H1 (cell line): Measurements from ENCODE around the gene SYNJ2. TPM values are rescaled to one million over a fixed set of nuclear protein-coding genes. Genes with fewer than 3 reads are reported as not detected.

Source experiments
- CTCF ChIA-PET: fragments of 300-600 bp; sonication (Branson Sonifier 250); formaldehyde crosslinking; loops from one replicate; lab custom pipeline; 2021; ENCODE audit not compliant: partially characterized antibody; lab: Charles Lee
- POLR2A ChIA-PET: fragments of 300-600 bp; sonication (Branson Sonifier 250); formaldehyde crosslinking; loops from one replicate; lab custom pipeline; 2021; ENCODE audit warnings: inconsistent platforms; ENCODE audit not compliant: partially characterized antibody; lab: Charles Lee
- DNase-seq, 2 experiments: peaks; one replicate each; pipeline versions ENCODE4 v3.0.0 to v3.0.0-alpha.2; 2010 to 2022; ENCODE audit warnings: low spot score in 2 of 2, low read depth in 1 of 2, mixed read lengths in 1 of 2
- FAIRE-seq: peaks from 2 replicates; lab custom pipeline; 2011; peaks lifted over from hg19 to GRCh38; lab: Jason Lieb, UNC
- H2AFZ ChIP-seq: 2 replicates; pipeline ENCODE4 v1.8.1; 2012; ENCODE audit warnings: low read length, inconsistent platforms
- H2AK5ac ChIP-seq: 2 replicates; pipeline ENCODE4 v1.6.1; 2013; ENCODE audit warnings: low read depth, low read length
- H2BK120ac ChIP-seq: replicated peaks from 2 replicates; pipeline ENCODE3; 2013; ENCODE audit warnings: low read depth, low read length, inconsistent platforms
- H2BK12ac ChIP-seq: 2 replicates; pipeline ENCODE4 v1.6.1; 2013; ENCODE audit warnings: low read depth, low read length
- H2BK15ac ChIP-seq: 2 replicates; pipeline ENCODE4 v1.6.1; 2013; ENCODE audit warnings: low read length
- H2BK20ac ChIP-seq: 2 replicates; pipeline ENCODE4 v1.6.1; 2013; ENCODE audit warnings: low read length
- H2BK5ac ChIP-seq: 2 replicates; pipeline ENCODE4 v1.6.1; 2013; ENCODE audit warnings: low read depth, low read length
- H3K14ac ChIP-seq: 2 replicates; pipeline ENCODE4 v1.6.1; 2013; ENCODE audit warnings: inconsistent platforms; ENCODE audit not compliant: insufficient read length
- H3K18ac ChIP-seq: 2 replicates; pipeline ENCODE4 v1.6.1; 2013; ENCODE audit warnings: low read length; ENCODE audit errors: extremely low read depth
- H3K23ac ChIP-seq: 2 replicates; pipeline ENCODE4 v1.6.1; 2013; ENCODE audit warnings: inconsistent platforms; ENCODE audit not compliant: insufficient read length
- H3K23me2 ChIP-seq: 2 replicates; pipeline ENCODE4 v1.6.1; 2013; ENCODE audit warnings: low read depth, low read length
- H3K27ac ChIP-seq: 2 replicates; pipeline ENCODE4 v1.6.1; 2011; ENCODE audit warnings: low read depth, low read length, inconsistent platforms
- H3K27me3 ChIP-seq, 4 experiments: replicated peaks in 1 of 4; 1 replicate in 1 of 4; 2 replicates in 3 of 4; pipeline versions ENCODE4 v1.6.1 to v1.8.1; 2011 to 2013; ENCODE audit warnings: low read length in 3 of 4, mild to moderate bottlenecking in 3 of 4, inconsistent platforms in 2 of 4, mixed read lengths in 2 of 4, moderate library complexity in 1 of 4; ENCODE audit not compliant: control insufficient read depth in 3 of 4, insufficient read depth in 3 of 4; ENCODE audit errors: extremely low read depth in 1 of 4
- H3K36me3 ChIP-seq, 4 experiments: 2 replicates each; pipeline versions ENCODE4 v1.6.1 to v1.8.1; 2011 to 2013; ENCODE audit warnings: mild to moderate bottlenecking in 4 of 4, low read length in 3 of 4, moderate library complexity in 2 of 4, control low read depth in 1 of 4, inconsistent platforms in 1 of 4; ENCODE audit not compliant: insufficient read depth in 4 of 4, control insufficient read depth in 2 of 4
- H3K4ac ChIP-seq: replicated peaks from 2 replicates; pipeline ENCODE3; 2013; ENCODE audit warnings: low read length, low read depth, mixed read lengths, inconsistent platforms; ENCODE audit not compliant: insufficient read length
- H3K4me1 ChIP-seq, 4 experiments: replicated peaks in 1 of 4; 1 replicate in 1 of 4; 2 replicates in 3 of 4; pipeline versions ENCODE4 v1.6.1 to v1.8.1; 2011 to 2013; ENCODE audit warnings: low read length in 3 of 4, inconsistent platforms in 2 of 4, mixed read lengths in 1 of 4; ENCODE audit not compliant: insufficient read depth in 4 of 4, control insufficient read depth in 3 of 4
- H3K4me2 ChIP-seq, 2 experiments: 2 replicates each; pipeline versions ENCODE4 v1.6.1 to v1.8.1; 2011 to 2013; ENCODE audit warnings: low read depth in 2 of 2, low read length in 2 of 2, control low read depth in 1 of 2, inconsistent platforms in 1 of 2, mild to moderate bottlenecking in 1 of 2; ENCODE audit not compliant: insufficient read depth in 1 of 2
- H3K4me3 ChIP-seq, 4 experiments: fragments of 200-600, 300-600 bp in 1 of 4; sonication (generic), shearing (Covaris generic), sonication (Bioruptor Twin) in 1 of 4; 2 replicates each; pipeline versions ENCODE4 v1.5.1 to v1.8.1; 2011 to 2016; ENCODE audit warnings: low read length in 4 of 4, low read depth in 3 of 4, control low read depth in 2 of 4, inconsistent platforms in 2 of 4, mild to moderate bottlenecking in 2 of 4, mixed read lengths in 1 of 4, moderate library complexity in 1 of 4; ENCODE audit not compliant: insufficient read depth in 2 of 4; ENCODE audit errors: extremely low read depth in 1 of 4
- H3K56ac ChIP-seq: replicated peaks from 2 replicates; pipeline ENCODE3; 2013; ENCODE audit warnings: low read depth, mild to moderate bottlenecking, mixed read lengths, low read length, inconsistent platforms; ENCODE audit not compliant: insufficient read length
- H3K79me1 ChIP-seq: 2 replicates; pipeline ENCODE4 v1.6.1; 2013; ENCODE audit warnings: low read depth, low read length, control low read depth
- H3K79me2 ChIP-seq, 2 experiments: 2 replicates each; pipeline versions ENCODE4 v1.6.1 to v1.8.1; 2012 to 2013; ENCODE audit warnings: low read length in 2 of 2, mild to moderate bottlenecking in 2 of 2, inconsistent platforms in 1 of 2; ENCODE audit not compliant: insufficient read depth in 2 of 2, control insufficient read depth in 1 of 2
- H3K9ac ChIP-seq, 4 experiments: replicated peaks in 1 of 4; 1 replicate in 1 of 4; 2 replicates in 3 of 4; pipeline versions ENCODE4 v1.6.1 to v1.8.1; 2011 to 2013; ENCODE audit warnings: low read depth in 3 of 4, low read length in 3 of 4, control low read depth in 2 of 4, mild to moderate bottlenecking in 2 of 4, moderate library complexity in 2 of 4, inconsistent platforms in 1 of 4; ENCODE audit errors: extremely low read depth in 1 of 4
- H3K9me3 ChIP-seq, 2 experiments: 2 replicates each; pipeline versions ENCODE4 v1.6.1 to v1.8.1; 2012 to 2013; ENCODE audit warnings: mild to moderate bottlenecking in 2 of 2, moderate library complexity in 2 of 2, control low read depth in 1 of 2, inconsistent platforms in 1 of 2, low read depth in 1 of 2, low read length in 1 of 2, mixed read lengths in 1 of 2; ENCODE audit not compliant: insufficient read depth in 2 of 2
- H4K20me1 ChIP-seq, 2 experiments: replicated peaks in 1 of 2; 2 replicates each; pipeline versions ENCODE3 to v1.8.1; 2011 to 2013; ENCODE audit warnings: inconsistent platforms in 2 of 2, low read length in 2 of 2, mild to moderate bottlenecking in 1 of 2; ENCODE audit not compliant: insufficient read depth in 2 of 2, control insufficient read depth in 1 of 2
- H4K5ac ChIP-seq: 2 replicates; pipeline ENCODE4 v1.6.1; 2013; ENCODE audit warnings: low read length, low read depth, mixed read lengths, inconsistent platforms; ENCODE audit not compliant: insufficient read length
- H4K8ac ChIP-seq: 2 replicates; pipeline ENCODE4 v1.8.0; 2013; ENCODE audit warnings: mild to moderate bottlenecking, moderate library complexity, low read length, inconsistent platforms; ENCODE audit not compliant: insufficient read depth; ENCODE audit errors: extremely low read depth
- H4K91ac ChIP-seq: replicated peaks from 2 replicates; pipeline ENCODE3; 2013; ENCODE audit warnings: low read length, mixed read lengths, inconsistent platforms; ENCODE audit not compliant: insufficient read length
- BRCA1 ChIP-seq: IDR thresholded peaks from 2 replicates; pipeline ENCODE4 v1.6.1; 2012; ENCODE audit warnings: low read depth, low read length, improper control_type of control experiment
- E2F6 ChIP-seq: IDR thresholded peaks from 2 replicates; pipeline ENCODE4 v1.6.1; 2012; ENCODE audit warnings: inconsistent platforms
- JUND ChIP-seq: IDR thresholded peaks from 2 replicates; pipeline ENCODE4 v1.6.1; 2011; ENCODE audit warnings: mild to moderate bottlenecking, improper control_type of control experiment, low read length
- KDM1A ChIP-seq: fragments of 200-600, 300-600 bp; sonication (generic); IDR thresholded peaks from 2 replicates; pipeline ENCODE4 v1.7.1; 2016; ENCODE audit warnings: mild to moderate bottlenecking, low read length, borderline replicate concordance
- KDM5A ChIP-seq: fragments of 200-600 bp; IDR thresholded peaks from 2 replicates; pipeline ENCODE4 v1.7.1; 2012; ENCODE audit warnings: mild to moderate bottlenecking, low read length, inconsistent platforms, mixed read lengths
- RNF2 ChIP-seq: fragments of 200-900, 300-1000 bp; sonication (generic); IDR thresholded peaks from 2 replicates; pipeline ENCODE4 v1.7.1; 2016; ENCODE audit warnings: borderline replicate concordance, low read depth, mild to moderate bottlenecking, antibody characterized with exemption, low read length; ENCODE audit not compliant: poor library complexity, severe bottlenecking; ENCODE audit errors: missing control alignments
- USF2 ChIP-seq: IDR thresholded peaks from 2 replicates; pipeline ENCODE4 v1.6.1; 2011; ENCODE audit warnings: low read length, improper control_type of control experiment
- WGBS, 2 experiments: shearing (Covaris generic) in 1 of 2; methylation state at CpG; one replicate each; pipeline versions ENCODE4 v1.1.6 to v1.1.7; 2013 to 2015; ENCODE audit warnings: low lambda C conversion rate in 2 of 2, mixed read lengths in 2 of 2, inconsistent platforms in 1 of 2, low coverage in 1 of 2, missing lambda C conversion rate in 1 of 2; ENCODE audit not compliant: insufficient replicate concordance in 2 of 2, insufficient coverage in 1 of 2, insufficient read length in 1 of 2; ENCODE audit errors: extremely low coverage in 1 of 2, missing lambda C conversion rate in 1 of 2; 5-methylcytosine and 5-hydroxymethylcytosine counted together
- polyA plus RNA-seq, 7 experiments: library from polyadenylated mRNA; depleted of rRNA in 3 of 7; stranded (reverse) in 5 of 7; unstranded in 2 of 7; fragments of >200 nt in 5 of 7; fragments of 200-250 nt in 2 of 7; gene quantifications; 1 replicate in 5 of 7; 2 replicates in 1 of 7; 4 replicates in 1 of 7; pipeline versions ENCODE4 v1.2.1 to v1.2.3, GENCODE V29; 2011 to 2013; ENCODE audit warnings: missing spikeins in 2 of 7, mixed read lengths in 2 of 7
- total RNA-seq: library from RNA; stranded (reverse); fragmentation: NEBNext Ultra II Directional; extraction: Animal tissue kit (Norgen Biotek cat#: 25700); gene quantifications from 2 replicates; pipeline ENCODE4 v1.2.1, GENCODE V29; 2021

The SYNJ2 gene
- total and polyA plus RNA-seq, 2 of the 8 experiments (the other 6 are each of a cell fraction or from before 2014, with no cell fraction given), result 3.7 to 13.9 TPM

GRCh38 chr6:157991067-157991432 lies 9.4 kb downstream of the SYNJ2 start:
- H3K79me2 ChIP-seq, result peaks cover 0 to 35% of the 10 kb centered on the region in 2 experiments; a peak in 2 of 4 replicates
- TF ChIP-seq KDM1A (no peak), JUND (no peak), KDM5A (no peak), USF2 (no peak), E2F6 (no peak), BRCA1 (no peak), RNF2 (no peak)

More at GRCh38 chr6:157991067-157991432, 9.4 kb downstream of the SYNJ2 start:
- no peak overlapping the region for H4K91ac ChIP-seq
- no peak overlapping the region for H2BK20ac ChIP-seq
- peaks cover 3% of the 10 kb centered on the region for H3K79me1 ChIP-seq
- no peak for DNase-seq
- no peak overlapping the region for H3K4me3 ChIP-seq
- H3K27me3 ChIP-seq, result no peaks in the 10 kb centered on the region
- H3K4me1 ChIP-seq, result peaks cover under 1 to 13% (median 11%) of the 10 kb centered on the region in 4 experiments
- no peak overlapping the region for H4K5ac ChIP-seq
- no peak overlapping the region for H3K23ac ChIP-seq
- no peak overlapping the region for H2AFZ ChIP-seq
- no peak overlapping the region for H3K4ac ChIP-seq
- 92% methylated on average over 11 of the region's 11 CpGs; no CpG with 5 or more reads in 1 of the 2 experiments for WGBS, 2 experiments
- no peak for FAIRE-seq
- no peak overlapping the region for H2BK120ac ChIP-seq
- H4K20me1 ChIP-seq, result no peaks in the 10 kb centered on the region
- H3K56ac ChIP-seq, result no peak overlapping the region
- H3K9ac ChIP-seq, result no peak overlapping the region
- H3K14ac ChIP-seq, result no peak overlapping the region
- ChIA-PET POLR2A (interaction anchor here (1.2 to 2.3 kb wide), 2 partner anchors 10 to 50 kb away, joined by 3 to 12 read pairs; partner anchors contain the start of gene SYNJ2), CTCF (interaction anchor here (1.2 kb wide), 1 partner anchor 19 kb away, joined by 3 read pairs; no protein-coding TSS in a partner anchor)
- no peaks in the 10 kb centered on the region for H3K23me2 ChIP-seq
- no peak overlapping the region for H3K4me2 ChIP-seq
- H3K27ac ChIP-seq, result no peak overlapping the region
- H2BK15ac ChIP-seq, result no peak overlapping the region
- no peak overlapping the region for H3K18ac ChIP-seq
- no peak overlapping the region; the same call in 1 of the 2 replicates for H2AK5ac ChIP-seq
- H4K8ac ChIP-seq, result no peak overlapping the region
- H2BK5ac ChIP-seq, result no peak overlapping the region
- H3K9me3 ChIP-seq, result no peaks in the 10 kb centered on the region
- H2BK12ac ChIP-seq, result no peak overlapping the region
- H3K36me3 ChIP-seq, result no peaks in the 10 kb centered on the region
